GM18909 (cell line): ENCODE measurements around the gene RNF103.
"Not testable (repeated sequence)": the region's sequence is repeated elsewhere in the genome, so short reads cannot be mapped to it uniquely, and the experiment has no call there.

Experiments used
- ATAC-seq: cut with Tn5 transposase; IDR thresholded peaks from one replicate; pipeline ENCODE4 v1.9.1; 2021; ENCODE audit warnings: mild to moderate bottlenecking; ENCODE audit not compliant: unreplicated experiment, poor library complexity

RNF103 gene

DNA sequence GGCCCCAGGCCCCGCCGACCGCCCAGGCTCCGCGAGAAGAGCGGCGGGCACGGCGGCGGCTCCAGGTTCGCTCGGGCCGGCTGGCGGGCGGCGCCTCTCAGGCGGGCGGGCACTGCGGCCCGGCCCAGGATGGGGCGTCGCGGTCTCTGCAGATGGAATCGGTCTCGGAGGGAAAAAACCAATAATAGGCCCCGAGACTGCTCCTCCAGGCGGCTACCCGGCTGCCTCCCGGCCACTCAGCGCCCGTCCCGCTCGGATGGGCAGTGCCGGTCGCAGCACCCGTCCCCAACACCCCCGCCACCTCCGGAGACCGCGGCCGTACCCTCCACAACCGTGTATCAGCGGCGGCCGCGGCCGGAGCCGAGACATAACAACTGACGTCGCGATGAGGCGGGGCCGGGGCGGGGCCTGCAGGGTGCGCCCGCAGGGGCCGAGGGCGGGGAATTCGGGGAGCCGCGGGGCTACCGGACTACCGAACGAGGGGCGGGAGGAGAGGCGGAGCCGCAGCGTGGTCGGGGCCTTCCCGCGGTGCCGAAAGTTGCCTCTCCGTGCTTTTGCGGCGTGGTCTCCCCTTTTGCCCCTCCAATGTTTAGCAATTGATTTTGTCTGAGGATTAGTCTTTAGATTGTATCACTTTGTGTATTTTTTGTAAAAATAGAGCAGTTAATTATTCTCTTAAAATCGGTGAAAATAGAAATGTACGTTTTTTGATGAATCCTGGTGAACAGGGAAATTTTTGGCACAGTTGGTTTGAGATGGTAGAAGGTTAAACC is at the start of gene RNF103:
Gene RNF103 (minus strand): TSS at position 372 of the 773 bp plus-strand sequence. CDS start 979 bp downstream, outside the sequence.
- peak; percentile 81 for ATAC-seq

- no peak for ATAC-seq
These were observed 49.3 kb upstream of the RNF103 start for GRCh38 chr2:86673011-86673410.

DNA sequence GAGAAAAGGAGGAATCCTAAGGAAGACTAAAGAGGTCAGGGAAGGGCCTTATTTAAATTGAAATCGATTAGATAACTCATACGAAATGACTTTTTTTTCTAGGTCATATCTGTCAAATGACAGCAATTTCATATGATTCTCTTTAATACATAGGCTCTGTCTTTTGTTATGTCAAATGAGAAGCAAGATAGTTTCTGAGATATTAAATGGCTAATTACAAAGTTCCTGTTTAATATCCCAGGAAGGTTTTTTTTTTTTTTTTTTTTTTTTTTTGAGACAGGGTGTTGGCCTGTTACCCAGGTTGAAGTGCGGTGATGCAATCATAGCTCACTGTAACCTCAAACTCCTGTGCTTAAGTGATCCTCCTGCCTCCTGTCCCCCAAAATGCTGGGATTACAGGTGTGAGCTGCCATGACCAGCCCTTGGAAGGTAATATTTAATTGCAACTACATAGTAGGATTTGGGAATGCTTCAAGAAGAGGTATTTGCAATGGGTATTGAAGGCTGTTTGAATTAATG is 48.4 kb upstream of the RNF103 start:
- no peak for ATAC-seq

- ATAC-seq: no peak
These were observed 47.8 kb upstream of the RNF103 start for GRCh38 chr2:86671337-86671981.

DNA sequence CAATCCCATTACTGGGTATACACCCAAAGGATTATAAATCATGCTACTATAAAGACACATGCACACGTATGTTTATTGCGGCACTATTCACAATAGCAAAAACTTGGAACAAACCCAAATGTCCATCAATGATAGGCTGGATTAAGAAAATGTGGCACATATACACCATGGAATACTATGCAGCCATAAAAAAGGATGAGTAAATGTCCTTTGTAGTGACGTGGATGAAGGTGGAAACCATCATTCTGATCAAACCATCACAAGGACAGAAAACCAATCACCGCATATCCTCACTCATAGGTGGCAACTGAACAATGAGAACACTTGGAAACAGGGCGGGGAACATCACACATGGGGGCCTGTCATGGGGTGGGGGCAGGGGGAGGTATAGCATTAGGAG is 45.7 kb upstream of the RNF103 start:
- ATAC-seq: not testable (repeated sequence)

DNA sequence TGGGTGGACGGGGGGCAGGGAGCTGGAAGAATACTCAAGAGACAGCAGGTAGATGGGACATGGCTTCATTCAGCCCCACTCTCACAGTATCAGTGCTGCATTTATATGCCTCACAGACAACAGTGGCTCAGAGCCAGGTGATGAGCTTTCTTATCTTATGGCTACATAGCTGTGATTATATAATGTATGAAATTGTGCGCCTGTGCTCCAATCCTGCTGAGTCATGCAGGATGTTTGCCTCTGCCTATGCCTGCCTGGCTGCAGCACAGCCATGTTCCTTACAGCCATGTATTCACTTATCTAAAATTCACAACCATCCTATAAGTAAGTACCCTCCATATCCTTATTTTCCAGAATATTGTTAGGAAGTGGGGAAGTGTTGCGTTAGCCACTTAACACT is 37.7 kb upstream of the RNF103 start:
- no peak for ATAC-seq

DNA sequence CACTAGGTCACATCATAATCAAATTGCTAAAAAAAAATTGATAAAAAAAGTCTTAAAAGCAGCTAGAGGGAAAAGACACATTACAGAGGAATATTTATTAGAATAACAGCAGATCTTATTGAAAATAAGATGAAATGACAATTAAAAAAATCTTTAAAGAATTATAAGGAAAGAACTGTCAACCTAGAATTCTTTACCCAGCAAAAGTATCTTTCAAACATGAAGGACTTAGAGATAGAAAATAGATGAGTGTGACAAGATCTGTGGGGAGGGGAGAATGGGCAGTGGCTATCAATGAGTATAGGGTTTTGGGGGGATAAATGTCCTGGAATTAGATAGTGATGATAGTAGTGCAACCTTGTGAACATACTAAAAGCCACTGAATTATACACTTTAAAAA is 26.5 kb upstream of the RNF103 start:
- ATAC-seq: no peak

DNA sequence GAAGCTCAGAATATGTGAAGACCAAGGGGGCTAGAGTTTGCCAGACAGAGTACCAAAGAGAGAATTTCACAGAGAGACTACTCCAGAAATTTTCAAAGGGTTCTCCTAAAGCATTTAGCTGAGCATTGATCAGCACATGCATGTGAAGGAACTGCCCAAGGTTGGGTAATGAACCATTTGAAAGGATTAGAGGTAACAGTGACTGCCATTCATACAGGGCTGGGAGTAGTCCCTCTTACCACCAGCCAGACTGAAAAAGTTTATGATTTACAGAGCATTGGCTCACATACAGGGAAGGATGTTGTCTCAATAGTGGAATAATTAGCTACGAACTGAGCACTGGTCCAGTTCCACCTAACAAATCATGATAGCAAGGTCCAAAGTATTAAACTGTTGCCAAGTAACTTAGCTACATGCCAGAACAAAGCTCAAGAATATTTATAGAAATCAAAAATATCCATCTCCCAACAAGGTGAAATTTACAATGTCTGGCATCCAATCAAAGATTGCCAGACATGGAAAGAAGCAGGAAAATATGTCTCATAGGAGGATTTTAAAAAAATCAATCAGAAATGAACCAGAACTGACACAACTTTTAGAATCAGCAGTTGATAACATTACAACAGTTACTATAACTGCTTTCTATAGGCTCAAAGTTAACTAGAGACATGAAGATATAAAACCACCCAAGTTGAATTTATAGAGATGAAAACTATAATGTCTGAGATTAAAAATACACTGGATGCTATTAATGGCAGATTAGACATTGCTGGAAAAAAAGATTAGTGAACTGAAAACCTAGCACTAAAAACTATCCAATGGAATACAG is 25.7 kb upstream of the RNF103 start:
- no peak for ATAC-seq

- ATAC-seq: no peak
These were observed 25.0 kb upstream of the RNF103 start for GRCh38 chr2:86648681-86649080.

GRCh38 chr2:86646865-86647264 is 23.2 kb upstream of the RNF103 start:
- ATAC-seq: no peak

DNA sequence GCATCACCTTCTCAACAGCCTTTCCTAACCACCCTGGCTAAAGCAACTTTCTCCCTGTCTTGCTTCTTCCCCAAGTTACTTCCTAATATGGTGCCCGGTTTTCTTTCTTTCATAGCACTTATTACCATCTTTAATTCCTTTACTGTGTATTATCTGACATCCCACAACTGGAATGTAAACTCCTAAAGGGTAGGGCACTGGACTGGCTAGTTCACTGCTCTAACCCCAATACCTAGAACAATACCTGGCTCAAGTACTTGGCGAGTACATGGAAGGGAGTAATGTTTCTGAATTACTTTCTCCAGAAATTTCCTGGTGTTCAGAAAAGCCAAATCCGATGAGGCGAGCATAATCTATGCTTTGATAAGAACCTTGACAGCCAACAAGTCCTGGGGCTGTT is 22.7 kb upstream of the RNF103 start:
- ATAC-seq: no peak

DNA sequence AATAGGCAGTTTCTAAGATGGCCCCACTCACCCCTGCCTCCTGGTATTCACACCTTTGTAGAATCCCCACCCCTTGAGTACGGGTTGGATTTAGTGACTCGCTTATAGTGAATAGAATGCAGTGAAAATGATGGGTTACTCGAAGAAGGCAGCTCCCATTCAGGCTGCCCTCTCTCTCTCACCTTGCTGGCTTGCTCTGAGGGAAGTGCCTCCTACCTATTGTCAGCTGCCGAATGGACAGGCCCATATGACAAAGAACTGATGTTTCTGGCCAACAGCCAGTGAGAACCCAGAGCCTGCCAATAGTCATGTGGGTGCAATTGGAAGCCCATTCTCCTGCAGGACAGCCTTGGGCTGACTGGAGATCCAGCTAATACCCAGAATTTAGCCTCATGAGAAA is 22.1 kb upstream of the RNF103 start:
- ATAC-seq: no peak

GRCh38 chr2:86638712-86639111 is 15.0 kb upstream of the RNF103 start:
- ATAC-seq: no peak

- ATAC-seq: no peak
These were observed 13.2 kb upstream of the RNF103 start for GRCh38 chr2:86636842-86637241.

DNA sequence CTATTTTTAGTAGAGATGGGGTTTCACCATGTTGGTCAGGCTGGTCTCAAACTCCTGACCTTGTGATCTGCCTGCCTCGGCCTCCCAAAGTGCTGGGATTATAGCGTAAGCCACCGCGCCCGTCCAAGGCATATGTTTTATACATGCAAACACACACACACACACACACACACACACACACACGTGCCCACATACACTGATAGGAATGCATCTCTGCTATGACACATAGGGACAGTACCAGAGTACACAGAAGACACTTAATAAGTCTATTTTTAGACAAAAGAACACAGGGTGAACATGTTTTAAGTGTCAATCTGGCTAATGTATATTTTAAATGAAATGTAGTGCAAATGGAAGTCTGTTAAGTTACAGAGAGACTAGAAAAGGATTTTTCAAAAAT is 10.7 kb upstream of the RNF103 start:
- no peak for ATAC-seq

DNA sequence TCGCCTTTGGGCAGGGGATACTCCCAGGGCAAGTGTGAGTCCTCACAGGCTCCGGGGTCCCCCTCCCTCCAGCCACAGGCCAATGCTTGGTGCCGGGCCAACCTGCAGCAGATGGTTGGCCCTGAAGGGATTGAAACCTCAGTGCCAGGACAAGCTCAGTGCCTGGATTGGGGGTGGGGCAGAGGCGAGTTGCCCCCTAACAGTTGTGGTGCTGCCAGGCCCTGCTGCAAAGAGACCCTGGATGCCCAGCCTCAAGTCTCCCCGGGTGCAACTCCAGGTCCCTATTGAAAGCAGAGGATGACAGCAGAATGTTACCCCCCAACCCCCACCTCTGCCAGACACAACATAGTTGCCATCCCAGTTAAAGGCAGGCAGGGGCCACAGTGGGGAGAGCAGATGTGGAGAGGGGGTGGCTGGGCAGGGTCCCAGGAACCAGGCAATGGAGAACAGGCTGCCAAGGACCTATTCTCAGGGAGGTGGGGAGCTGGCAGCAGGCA is 9.5 kb upstream of the RNF103 start:
- ATAC-seq: no peak

DNA sequence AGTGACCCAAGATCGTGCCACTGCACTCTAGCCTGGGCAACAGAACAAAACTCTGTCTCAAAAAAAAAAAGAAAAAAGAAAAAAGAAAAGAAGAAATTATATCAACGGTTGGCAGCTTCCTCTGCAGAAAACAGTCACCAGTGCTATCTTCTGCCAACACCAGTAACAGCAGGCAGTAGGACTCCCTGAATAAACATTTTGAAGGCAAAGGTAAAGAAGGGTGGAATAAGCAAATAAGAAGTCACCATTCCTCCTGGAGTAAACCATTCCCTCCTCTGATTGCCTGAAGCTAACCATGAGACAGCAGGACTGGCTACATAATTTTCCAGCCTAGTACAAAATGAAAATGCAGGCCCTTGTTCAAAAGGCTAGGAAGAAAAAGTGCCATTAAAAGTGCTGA is 9.0 kb upstream of the RNF103 start:
- ATAC-seq: no peak

DNA sequence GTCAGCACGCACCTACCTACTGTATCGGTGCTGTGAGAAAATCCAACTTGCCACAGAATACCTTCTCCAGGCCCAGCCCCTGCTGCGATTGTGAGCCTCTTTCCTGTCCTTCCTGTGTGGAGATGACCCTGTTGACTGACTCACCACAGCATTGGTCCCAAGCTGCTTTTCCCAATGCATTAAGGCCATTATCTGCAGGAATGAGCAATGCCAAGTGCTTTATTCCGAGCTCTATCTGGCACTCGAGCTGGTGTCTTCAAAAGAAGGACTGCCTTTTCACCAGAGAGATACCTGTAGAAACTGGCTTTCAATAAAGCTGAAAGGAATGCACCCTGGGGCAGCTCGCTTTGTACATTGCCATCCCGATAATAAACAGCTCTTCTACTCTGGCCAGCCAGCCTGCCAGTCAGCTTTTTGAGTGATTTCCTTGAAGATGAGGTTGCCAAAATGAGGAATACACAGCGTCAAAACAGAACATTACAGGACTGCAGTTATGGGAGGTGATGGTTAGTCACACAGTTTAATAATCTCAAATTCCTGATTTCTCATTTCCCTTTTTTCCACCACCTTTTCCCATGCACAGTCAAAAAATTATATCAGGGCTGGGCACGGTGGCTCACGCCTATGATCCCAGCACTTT is 8.3 kb upstream of the RNF103 start:
- no peak for ATAC-seq

DNA sequence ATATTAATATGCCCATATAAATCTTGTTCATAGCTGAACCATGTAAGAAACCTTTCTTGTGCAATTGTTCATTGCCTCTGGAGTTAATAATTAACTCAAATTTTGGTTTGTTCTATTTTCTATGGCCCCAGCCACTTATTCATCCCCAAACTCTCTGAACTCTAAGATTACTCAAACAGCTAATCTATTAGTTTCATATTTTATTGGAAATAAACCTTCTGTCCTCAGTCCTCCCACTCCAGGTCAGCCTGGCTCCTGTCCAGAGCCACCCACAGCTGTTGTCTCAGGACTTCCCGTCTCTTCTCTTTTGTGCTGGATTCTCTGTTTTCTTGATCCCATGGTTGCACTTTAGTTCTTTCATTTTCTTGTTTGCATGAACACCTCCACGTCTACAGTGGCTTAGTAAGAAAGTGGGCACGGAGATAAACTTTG is 4.4 kb upstream of the RNF103 start:
- no peak for ATAC-seq

- ATAC-seq: no peak
These were observed 3.9 kb upstream of the RNF103 start for GRCh38 chr2:86627550-86627949.
